ENCODE data around the gene HDGFL3. TPM values are rescaled to one million over a fixed set of nuclear protein-coding genes. Genes with fewer than 3 reads are reported as not detected.

The HDGFL3 gene
- total and polyA plus RNA-seq, 2 experiments from 2014 or later = 68.6 to 135 TPM

GRCh38 chr15:83104141-83104540 is 103.5 kb downstream of the HDGFL3 start (continued):
- no peak for TF ChIP-seq ZNF462 (CRISPR knock-in tag; IDR thresholded peaks at IDR 0.05)
- TF ChIP-seq EZH2phosphoT487 (IDR thresholded peaks at IDR 0.05; ENCODE audit: unreplicated experiment) = no peak
- TF ChIP-seq NANOG (IDR thresholded peaks at IDR 0.05; ENCODE audit: borderline replicate concordance) = no peak
- TF ChIP-seq ZNF331 (CRISPR knock-in tag; IDR thresholded peaks at IDR 0.05; ENCODE audit: low read depth) = no peak
- no peak for TF ChIP-seq JUNB (IDR thresholded peaks at IDR 0.05; ENCODE audit: unreplicated experiment)
- TF ChIP-seq ZNF114 (CRISPR knock-in tag; IDR thresholded peaks at IDR 0.05) = no peak
- TF ChIP-seq ETS1 (IDR thresholded peaks at IDR 0.05) = no peak
- TF ChIP-seq STAT1 (IDR thresholded peaks at IDR 0.05; ENCODE audit: unreplicated experiment) = no peak

- H3K27ac Mint-ChIP-seq = no peak overlapping the region
- Histone ChIP-seq H3K27me3 (ENCODE audit: insufficient read depth) (peaks cover 21% of the 10 kb centered on the region), H3K27ac (ENCODE audit: low read depth) (no peak overlapping the region), H3K4me1 (ENCODE audit: insufficient read depth) (peaks cover 4% of the 10 kb centered on the region; the same call in 1 of the 2 replicates), H3K4me3 (no peak overlapping the region), H3K36me3 (ENCODE audit: insufficient read depth) (no peaks in the 10 kb centered on the region), H3K79me2 (replicated peaks; ENCODE audit: insufficient read depth) (no peaks in the 10 kb centered on the region), H4K20me1 (replicated peaks; ENCODE audit: insufficient read depth) (no peaks in the 10 kb centered on the region), H3K4me2 (no peak overlapping the region), H2AFZ (no peak overlapping the region), H3K9me2 (ENCODE audit: insufficient read depth) (no peaks in the 10 kb centered on the region), H3F3A (replicated peaks; ENCODE audit: low read depth) (no peaks in the 10 kb centered on the region)
- H3K36me3 Mint-ChIP-seq (ENCODE audit: low read depth) = no peaks in the 10 kb centered on the region
- H3K4me3 Mint-ChIP-seq = no peak overlapping the region
- no peaks in the 10 kb centered on the region for H3K9me3 Mint-ChIP-seq
- ATAC-seq (no peak), DNase-seq (ENCODE audit: low spot score) (no peak)
- TF ChIP-seq REST (IDR thresholded peaks at IDR 0.05; ENCODE audit: unreplicated experiment) = no peak
- peaks cover 23% of the 10 kb centered on the region for H3K27me3 Mint-ChIP-seq (ENCODE audit: insufficient read depth, low read depth, poor library complexity)
- peaks cover 9% of the 10 kb centered on the region; the same call in 2 of the 3 replicates for H3K4me1 Mint-ChIP-seq
Measured at GRCh38 chr15:83102346-83102745, 105.3 kb downstream of the HDGFL3 start.
